ENCODE measurements around the gene SLC1A3.

GRCh38 chr5:36596756-36597155 is 9.7 kb upstream of the SLC1A3 start:
- TF ChIP-seq, protein P1, sequence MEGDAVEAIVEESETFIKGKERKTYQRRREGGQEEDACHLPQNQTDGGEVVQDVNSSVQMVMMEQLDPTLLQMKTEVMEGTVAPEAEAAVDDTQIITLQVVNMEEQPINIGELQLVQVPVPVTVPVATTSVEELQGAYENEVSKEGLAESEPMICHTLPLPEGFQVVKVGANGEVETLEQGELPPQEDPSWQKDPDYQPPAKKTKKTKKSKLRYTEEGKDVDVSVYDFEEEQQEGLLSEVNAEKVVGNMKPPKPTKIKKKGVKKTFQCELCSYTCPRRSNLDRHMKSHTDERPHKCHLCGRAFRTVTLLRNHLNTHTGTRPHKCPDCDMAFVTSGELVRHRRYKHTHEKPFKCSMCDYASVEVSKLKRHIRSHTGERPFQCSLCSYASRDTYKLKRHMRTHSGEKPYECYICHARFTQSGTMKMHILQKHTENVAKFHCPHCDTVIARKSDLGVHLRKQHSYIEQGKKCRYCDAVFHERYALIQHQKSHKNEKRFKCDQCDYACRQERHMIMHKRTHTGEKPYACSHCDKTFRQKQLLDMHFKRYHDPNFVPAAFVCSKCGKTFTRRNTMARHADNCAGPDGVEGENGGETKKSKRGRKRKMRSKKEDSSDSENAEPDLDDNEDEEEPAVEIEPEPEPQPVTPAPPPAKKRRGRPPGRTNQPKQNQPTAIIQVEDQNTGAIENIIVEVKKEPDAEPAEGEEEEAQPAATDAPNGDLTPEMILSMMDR (IDR thresholded peaks at IDR 0.05) = no peak
- TF ChIP-seq POLR2A (IDR thresholded peaks at IDR 0.05) = no peak

Measured in body of pancreas (tissue), 4 donors.